GM18951 (cell line): ENCODE data around the gene RGL4.

ENCODE experiments used
- POLR2A ChIP-seq: IDR thresholded peaks from 4 replicates; pipeline ENCODE4 v1.6.1; 2011; ENCODE audit warnings: mild to moderate bottlenecking; ENCODE audit not compliant: insufficient read length, insufficient read depth; ENCODE audit errors: extremely low read depth
- in situ Hi-C: fragments of 300-500 bp; cut with MboI; formaldehyde crosslinking; loops from one replicate; pipeline ENCODE4 v1.12.0; 2022; ENCODE audit warnings: low sequenced_read_pairs, mixed read lengths, inconsistent platforms; ENCODE audit not compliant: unreplicated experiment

The RGL4 gene

DNA sequence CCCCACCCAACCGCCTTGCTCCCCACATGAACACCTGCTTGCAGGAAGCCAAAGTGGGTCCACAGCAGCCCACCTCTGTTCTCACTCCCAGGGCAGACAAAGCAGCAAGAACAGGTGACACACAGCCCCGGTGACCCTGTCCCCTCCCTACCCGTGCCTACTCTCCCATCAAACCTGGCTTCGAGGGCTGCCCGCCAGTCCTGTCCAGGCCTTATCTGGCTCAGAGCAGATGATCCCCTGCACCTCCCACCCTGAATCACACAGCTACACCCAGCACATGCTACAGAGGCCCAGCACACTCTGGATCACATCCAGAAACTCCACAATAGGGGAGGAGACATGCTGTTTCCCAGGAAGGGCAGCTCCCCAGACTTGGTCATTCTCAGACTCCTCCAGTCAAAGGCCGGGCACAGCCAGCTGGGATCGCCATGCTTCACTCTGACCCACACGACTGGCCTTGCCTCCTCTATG, 6.2 kb upstream of the RGL4 start:
- in situ Hi-C loops, result no loop called here
- no peak for TF ChIP-seq POLR2A

DNA sequence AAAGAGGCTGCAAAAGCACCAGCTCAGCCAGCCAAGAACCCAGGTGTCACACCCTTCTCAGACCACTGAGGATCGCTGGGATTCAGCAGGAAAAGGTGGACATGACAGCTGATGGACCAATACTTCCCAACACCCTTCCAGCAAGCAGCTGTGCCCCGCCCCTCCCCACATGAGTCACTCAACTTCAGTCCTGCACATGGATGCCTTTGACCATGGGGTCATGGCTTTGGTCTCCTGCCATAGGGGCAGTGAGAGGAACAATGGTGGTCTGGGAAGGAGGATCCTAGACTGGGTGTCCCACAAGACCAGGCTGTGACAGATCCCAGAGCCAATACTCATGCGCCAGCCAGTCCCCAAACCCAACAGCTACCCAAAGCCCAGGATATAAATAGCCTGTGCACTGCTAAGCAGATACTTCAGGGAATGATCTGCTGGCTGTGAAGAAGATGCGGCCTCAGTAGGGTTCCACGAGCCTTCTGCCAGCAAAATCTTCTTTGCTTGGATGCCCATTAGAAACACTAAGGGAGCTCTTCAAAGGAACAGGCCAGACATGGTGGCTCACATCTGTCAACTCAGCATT, 5.5 kb upstream of the RGL4 start:
- in situ Hi-C loops, result no loop called here
- TF ChIP-seq POLR2A, result no peak

DNA sequence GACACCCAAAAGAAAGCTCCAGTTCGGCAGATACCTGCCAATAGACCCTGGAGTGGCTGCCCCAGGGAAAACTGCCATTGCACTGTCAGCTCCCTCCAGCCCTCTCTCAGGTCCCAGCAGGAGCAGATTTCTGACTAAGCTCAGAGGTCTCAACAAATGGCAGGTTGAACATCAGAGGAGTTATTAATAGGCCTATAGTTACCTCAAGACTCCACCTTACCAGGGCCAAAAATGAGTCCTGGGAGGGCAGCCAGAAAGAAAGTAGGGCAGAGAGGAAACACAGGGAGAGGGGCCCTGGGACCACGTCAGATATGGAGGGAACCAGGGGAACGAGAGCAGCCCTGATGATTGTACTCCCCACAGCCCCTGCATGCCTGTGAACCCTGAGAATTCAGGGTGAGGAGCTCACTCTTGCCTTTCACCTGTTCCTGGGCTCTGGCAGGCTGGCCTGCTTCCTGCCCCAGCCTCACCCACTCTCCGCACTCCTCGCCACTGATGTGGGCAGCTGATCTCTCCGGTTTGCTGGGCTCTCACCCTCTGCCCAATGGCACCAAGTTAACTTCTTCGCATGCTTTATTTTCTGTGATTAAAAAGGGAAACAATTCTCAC, 4.3 kb upstream of the RGL4 start:
- in situ Hi-C loops, result no loop called here
- TF ChIP-seq POLR2A, result no peak

DNA sequence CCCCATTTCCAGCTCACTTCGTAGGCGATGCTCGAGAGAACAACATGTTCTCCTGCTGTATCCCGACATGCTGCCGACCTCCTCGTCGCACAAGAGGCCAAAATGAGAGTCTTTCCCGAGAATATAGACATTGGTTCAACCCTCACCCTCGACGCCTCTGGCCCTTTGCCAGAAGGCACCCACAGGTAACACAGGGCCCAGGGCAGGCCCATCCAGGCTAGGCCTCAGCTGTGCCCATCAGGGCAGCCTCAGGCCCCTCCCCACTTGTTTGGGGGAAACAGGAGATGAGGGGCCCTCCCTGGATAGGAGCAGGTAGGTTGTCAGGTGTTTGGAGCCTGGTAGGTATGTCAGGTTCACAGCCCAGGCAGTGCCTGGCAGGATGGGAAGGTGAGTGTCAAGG, 2.7 kb upstream of the RGL4 start:
- in situ Hi-C loops, result no loop called here
- no peak for TF ChIP-seq POLR2A

DNA sequence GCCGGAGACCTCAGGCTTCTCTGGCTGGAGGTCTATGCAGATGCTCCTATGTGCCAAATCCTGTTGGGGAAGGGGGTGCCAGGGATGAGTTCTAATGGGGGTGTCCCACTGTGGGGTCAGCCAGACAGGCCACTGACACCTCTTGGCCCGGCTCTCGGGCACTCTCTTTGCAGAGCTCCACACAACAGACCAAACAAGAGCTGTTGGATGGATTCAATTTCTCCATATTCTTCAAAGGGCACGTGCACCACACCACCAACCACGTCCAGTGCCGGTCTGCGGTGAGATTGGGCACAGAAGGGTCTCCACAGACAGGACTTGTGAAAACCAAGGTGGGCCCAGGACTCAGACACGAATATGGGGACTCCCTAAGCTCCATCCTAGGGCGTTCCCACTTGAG, 2.2 kb upstream of the RGL4 start:
- in situ Hi-C loops, result no loop called here
- no peak for TF ChIP-seq POLR2A

DNA sequence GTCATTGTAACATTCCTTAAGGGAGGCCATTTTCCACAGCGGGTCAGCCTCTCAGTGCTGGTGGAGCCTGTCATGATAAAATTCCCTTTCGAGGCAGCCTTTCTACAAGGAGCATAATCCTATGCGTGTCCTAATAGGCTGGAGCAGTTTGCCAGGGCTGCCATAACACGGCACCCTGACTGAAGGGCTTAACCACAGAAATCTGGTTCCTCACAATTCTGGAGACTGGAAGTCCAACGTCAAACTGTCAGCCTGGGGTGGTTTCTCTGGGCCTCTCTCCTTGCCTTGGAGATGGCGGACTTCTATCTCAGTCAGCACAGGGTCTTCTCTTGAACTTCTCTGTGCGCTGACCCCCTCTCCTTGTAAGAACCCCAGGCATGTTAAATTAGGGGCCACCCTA, 1.4 kb upstream of the RGL4 start:
- no peak for TF ChIP-seq POLR2A
- in situ Hi-C loops, result no loop called here

DNA sequence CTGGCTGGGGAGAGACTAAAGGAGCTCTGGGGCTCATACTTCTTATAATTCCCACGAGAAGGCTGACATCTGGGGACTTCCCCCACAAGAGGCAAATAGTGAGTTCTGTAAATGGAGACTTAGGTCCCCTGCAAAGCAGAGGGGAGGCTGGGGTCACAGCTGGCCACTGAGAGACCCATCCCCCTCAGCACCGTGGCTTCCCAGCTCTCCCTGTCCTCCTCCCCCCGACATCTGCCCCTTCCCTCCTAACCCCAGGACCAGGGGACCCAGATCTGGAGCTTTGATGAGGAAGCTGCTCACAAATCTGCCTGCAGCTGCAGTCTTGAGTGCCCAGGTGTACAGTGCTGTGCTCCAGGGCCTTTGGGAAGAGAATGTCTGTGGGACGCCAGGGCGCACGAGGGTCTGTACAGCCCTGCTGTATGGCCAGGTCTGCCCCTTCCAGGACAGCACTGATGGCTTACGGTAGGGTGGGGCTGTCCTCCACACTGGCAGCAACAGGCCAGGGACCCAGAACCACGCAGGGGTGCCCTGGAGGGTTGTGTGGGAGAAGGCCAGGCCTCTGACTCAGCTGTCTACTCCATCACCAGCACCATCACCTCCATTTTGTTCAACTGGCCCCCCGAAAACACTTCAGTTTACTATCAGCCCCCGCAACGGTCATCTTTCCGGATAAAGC, 1.1 kb downstream of the RGL4 start:
- TF ChIP-seq POLR2A, result no peak
- in situ Hi-C loops, result no loop called here

DNA sequence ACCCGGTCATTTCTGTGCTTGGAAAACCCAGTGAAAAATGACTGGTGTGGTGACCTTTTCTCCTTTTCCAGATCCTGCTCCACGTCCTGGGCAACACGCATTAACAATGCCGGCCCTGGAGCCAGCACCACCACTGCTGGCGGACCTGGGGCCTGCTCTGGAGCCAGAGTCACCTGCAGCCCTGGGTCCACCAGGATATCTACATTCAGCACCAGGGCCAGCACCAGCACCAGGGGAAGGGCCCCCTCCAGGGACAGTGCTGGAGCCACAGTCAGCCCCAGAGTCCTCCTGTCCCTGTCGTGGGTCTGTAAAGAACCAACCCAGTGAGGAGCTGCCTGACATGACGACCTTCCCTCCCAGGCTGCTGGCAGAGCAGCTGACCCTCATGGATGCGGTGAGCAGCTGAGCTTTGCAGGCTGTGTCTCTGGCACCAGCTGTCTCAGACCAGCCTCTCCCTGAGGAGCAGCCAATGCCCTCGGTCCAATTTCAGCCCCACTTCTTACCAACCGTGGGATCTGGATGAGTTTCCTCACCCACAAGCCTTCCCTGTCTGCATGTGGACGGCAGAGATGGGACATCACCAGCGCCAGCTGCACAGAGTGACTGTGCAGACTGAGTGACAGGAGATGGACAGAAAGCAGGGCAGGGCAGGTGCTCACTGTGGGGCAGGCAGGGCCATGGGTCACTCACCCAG, 1.9 kb downstream of the RGL4 start:
- no peak for TF ChIP-seq POLR2A
- in situ Hi-C loops, result no loop called here

DNA sequence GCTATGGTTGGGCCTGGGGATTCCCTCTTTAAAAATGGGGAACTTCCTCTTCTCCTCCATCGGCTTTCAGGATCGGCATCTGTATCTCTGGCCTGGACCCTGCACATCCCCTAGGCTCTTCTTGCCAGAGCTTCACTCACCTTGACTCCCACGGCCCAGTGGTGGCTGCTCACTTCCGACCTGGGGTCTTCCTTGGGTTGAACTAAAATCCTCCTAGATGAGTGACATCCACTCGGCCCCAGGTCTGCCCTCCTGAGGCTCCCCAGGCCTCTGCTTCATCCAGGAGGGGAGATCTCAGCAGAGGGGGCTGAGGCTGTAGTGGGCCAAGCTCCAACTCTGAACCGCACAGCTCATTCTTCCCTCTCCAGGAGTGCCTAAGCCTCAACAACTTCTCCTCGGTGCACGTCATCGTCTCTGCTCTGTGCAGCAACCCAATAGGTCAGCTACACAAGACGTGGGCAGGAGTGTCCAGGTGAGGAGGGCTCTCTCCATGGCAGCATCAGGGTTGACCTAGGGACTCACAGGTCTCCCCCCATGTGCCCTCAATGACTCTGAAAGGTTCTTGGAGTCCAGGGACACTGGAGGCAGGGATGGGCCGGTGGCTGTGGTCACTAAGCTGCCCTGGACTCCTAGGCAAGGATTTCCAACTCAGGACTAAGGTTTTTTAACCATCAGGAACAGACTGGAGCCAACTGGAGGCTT, 3.3 kb downstream of the RGL4 start:
- TF ChIP-seq POLR2A, result no peak
- in situ Hi-C loops, result no loop called here

DNA sequence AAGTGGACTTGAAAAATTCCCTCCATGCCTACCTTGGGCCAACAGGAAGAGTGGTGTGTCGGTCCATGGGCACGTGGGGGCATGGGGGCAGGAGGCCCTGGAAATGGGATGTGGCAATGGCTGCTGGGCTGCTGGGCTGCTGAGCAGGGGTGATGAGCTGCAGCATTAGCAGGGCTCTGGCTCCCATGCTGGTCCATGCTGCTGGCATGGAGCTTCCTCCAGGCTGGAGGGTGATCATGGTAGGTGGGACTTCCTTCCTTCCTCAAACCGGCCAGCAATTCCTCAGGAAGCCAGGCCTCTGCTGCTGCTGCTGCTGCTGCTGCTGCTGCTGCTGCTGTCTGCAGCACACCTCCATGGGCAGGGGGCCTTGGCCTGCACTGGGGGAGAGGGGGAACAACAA, 4.3 kb downstream of the RGL4 start:
- no peak for TF ChIP-seq POLR2A
- in situ Hi-C loops, result no loop called here

DNA sequence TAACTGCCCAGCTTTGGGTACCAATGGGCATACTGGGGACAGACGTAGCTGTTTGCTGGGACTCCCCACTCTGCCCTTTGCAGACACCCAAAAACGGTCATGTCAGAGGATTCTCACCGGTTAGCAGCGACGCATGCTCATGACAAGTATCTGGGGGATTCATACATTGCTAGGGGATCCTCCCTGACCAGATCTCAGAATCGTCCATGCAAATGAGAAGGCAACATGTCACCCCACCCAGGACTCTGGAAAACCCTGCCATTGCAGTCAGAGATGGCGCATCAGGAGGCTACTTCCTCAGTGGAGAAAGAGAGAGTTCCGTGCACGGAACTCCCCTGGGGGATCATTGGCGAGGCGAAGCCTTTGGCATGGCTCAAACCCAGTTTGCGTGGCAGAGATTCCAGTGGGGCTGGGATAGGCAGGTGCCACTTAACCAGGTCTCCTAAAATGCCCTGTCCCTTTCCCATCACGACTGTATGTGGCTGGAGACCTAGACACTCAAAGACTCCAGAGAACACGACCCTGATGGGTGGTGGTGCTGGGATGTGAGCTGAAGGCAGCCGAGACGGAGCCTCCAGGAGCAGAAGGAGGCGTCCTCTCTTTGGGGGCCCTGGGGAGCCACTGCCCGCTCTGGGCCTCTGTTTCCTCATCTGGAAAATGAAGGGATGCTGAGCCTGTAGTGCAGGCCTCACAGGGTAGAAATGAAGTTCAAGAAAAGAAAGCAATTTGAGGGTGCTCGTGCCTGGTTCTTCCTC, 4.9 kb downstream of the RGL4 start:
- TF ChIP-seq POLR2A, result no peak
- in situ Hi-C loops, result no loop called here

DNA sequence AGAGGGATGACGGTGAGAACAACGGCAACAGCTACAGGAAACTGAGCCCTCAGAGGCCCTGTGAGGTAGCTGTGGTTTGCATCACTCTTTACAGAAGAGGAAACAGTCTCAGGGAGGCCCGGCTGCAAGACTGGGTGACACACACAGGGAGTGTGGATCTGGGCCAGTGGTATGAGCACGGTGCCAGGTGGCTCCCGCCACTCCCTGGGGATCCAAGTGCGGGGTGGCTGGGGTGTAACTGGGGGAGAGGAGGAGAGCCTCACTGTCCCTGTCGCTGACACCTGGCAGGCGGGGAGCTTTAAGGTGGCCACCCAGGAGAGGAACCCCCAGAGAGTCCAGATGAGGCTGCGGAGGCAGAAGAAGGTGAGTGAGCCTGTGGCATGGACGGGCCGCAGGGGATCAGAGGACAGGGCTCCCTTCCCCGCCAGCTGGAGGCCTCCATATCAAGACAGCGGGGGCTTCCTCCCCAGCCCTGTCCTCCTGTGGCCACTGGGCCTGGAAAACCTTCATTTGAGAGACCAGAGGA, 5.6 kb downstream of the RGL4 start:
- in situ Hi-C loops, result no loop called here
- no peak for TF ChIP-seq POLR2A
